ENCODE data around the gene CXCL6.

The CXCL6 gene

DNA sequence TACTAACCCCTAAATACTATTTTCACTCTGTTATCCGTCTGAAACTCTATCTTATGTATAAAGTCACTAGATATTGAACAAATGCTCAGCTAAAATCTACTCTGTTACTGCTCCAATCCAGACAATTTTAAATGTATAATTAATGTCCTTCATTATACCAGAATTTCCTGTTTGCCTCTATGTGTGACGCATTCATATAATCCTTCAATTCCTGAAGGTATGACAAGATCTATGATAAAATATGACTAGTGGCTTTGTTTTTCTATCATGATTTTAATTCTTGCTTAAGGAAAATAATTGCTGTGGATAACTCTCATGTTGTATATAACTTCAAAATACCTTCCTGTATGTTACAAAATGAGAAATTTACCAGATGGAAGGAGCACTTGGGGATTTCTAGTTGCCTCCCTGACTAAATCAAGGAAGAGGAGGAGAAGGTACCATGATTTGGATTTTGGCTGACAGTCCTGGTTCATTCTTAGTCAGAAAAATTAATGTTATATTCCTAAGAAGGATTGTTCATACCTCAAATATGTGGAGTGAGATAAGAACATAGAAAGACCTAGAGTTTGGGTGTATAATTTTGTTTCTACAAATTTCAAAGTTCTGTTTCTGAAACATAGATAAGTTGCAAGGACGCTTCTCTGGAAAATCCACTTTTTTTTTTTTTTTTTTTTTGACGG, 4.9 kb downstream of the CXCL6 start:
- DNase-seq (ENCODE audit: low read depth in 1 of 2, low spot score in 1 of 2): no peak

DNA sequence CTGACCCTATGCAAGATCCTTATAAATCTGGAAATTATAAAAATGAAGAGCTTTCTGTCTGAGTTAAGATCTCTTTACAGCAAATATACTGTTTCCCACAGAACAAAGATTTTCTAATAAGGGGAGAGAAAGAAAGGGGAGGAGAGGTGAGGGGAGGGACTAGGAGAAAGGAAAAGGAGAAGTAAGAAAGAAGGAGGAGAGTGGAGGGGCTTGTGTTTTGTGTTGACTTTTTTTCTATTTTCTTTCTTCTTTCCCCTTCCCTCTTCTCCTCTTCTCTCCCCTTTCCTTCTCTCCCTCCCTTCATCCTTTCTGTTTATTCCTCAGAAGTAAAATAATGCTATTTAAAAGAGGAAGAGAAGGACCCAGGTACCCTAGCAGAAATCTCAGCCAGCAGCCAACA, 6.2 kb downstream of the CXCL6 start:
- DNase-seq (ENCODE audit: low read depth in 1 of 2, low spot score in 1 of 2): no peak

DNA sequence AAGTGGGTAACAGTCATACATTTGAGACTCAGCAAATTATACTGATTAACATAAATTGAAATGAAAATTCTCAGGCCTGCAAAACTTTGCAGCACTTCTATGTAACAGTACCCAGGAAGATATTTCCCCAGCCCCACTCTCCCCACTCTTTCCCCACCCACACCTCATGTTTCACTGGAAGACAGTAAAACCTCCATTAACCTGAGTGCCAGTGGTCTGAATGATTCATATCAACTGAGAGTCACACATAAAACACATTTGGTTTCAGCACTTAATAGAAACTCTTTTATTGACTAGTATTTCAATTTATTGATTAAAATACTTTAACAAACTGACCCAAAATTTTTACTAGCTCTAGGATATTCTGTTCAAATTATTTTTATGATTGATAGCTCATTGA, 6.9 kb downstream of the CXCL6 start:
- no peak for DNase-seq (ENCODE audit: low read depth in 1 of 2, low spot score in 1 of 2)

- DNase-seq (ENCODE audit: low read depth in 1 of 2, low spot score in 1 of 2): no peak
Observed at GRCh38 chr4:73844345-73844744, 7.9 kb downstream of the CXCL6 start.

- DNase-seq (ENCODE audit: low read depth in 1 of 2, low spot score in 1 of 2): no peak
Observed at GRCh38 chr4:73844806-73845205, 8.3 kb downstream of the CXCL6 start.

DNA sequence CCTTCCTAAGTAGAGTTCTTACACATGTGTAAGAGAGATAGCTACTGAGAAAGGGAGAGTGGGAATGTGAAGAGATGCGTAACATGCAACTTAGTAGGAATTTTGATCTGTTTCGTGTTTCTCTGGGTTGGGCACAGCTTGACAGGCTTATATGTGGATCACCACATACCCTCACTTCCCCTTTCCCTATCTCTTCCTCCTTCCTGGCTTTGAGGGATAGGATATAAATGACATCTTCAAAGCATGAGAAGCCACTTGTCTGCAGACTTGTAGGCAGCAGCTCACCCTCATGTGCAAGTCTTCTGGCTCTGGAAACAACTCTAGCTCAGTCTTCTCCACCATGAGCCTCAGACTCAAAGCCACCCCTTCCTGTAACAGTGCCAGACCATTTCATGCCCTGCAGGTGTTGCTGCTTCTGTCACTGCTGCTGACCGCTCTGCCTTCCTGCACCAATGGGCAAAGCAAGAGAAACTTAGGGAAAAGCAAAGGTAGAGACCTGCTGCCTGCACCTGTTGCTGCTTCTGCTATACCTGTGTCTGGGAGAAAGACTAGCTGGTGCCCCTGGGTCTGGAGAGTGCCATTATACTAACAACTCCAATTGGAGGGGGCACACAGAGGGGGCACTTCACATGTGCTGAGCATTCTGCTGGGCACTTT, 11.2 kb downstream of the CXCL6 start:
- DNase-seq (ENCODE audit: low read depth in 1 of 2, low spot score in 1 of 2): no peak

DNA sequence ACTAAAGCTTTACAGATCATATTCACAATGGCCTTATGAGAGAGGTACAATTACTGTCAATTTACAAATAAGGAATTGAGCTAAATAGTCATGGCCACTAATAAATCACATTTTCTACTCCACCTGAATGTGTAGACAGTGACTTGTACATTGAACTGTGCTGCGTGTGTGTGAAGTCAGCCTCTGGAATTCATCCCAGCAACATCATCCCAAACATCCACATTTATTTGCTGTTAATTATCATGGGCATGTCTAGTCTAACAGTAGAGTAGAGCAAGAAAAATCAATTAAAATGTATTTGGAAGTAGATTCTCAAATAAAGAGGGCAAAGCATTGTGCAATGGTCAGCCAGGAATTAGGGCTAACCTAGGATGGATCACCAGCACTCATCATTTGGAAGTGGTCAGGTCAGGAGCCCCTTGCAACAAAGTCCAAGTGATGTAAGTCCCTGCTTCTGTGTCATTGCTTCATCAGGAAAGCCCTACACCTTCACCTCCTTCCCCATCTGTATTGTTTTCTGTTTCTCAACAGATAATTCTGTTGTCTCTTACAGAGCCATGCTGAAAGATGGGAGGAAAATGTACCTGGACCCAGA, 11.8 kb downstream of the CXCL6 start:
- no peak for DNase-seq (ENCODE audit: low read depth in 1 of 2, low spot score in 1 of 2)

- DNase-seq (ENCODE audit: low read depth in 1 of 2, low spot score in 1 of 2): no peak
Observed at GRCh38 chr4:73850261-73850970, 13.9 kb downstream of the CXCL6 start.

DNA sequence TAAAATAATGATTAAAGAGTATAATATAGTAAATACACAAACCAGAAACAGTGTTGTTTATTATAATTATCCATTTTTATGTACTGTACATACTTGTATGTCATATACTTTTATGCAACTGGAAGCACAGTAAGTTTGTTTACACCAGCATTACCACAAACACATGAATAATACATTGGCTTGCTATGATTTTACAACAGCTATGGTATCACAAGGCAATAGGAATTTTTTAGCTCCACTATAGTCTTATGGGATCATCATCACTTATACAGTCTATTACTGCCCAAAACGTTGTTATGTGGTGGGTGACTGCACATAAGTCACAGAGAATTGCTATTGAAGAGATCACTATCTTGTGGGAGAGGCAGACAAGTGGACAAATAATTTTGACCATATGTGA, 14.8 kb downstream of the CXCL6 start:
- no peak for DNase-seq (ENCODE audit: low read depth in 1 of 2, low spot score in 1 of 2)

DNA sequence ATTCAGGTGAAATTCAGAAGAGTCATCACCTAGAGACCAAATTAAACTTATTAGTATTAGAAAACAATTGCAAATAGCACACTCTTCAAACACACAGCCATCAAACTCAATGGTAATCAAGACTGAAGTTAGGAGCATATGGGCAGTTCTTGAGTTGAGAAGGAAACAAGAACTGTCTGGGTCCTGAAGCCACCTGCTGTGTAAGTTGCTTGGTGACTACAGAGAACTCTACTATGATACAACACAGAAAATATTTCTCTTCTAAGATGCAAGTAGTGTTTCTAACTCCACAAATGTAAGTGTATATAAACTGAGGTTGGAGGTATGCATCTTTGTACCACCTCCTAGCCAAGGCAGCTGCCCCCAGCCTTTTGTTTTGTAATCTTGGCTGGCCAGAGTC, 16.3 kb downstream of the CXCL6 start:
- DNase-seq (ENCODE audit: low read depth in 1 of 2, low spot score in 1 of 2): no peak

DNA sequence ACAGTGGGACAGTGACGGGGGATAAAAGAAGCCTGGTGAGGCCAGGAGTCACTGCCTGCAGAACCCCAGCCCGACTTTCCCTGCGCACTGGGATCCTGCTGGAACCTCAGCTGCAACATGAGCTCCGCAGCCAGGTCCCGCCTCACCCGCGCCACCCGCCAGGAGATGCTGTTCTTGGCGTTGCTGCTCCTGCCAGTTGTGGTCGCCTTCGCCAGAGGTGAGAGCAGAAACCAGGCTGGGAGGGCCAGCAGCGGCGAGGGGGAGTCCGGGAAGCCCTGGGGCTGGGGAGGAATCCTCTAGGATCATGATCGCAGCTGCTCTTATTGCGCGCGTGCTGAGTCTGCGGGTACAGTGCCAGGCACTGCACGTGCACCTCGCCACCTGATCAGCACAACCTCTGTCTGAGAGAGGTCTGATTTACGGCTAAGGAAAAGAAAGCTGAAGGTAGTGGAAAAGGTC, 16.8 kb downstream of the CXCL6 start, which contains the start of gene PF4V1:
Gene PF4V1, plus strand, starts transcription at position 51 of the 459 bp plus-strand sequence. Its CDS starts 67 bp downstream, at position 118.
- no peak for DNase-seq (ENCODE audit: low read depth in 1 of 2, low spot score in 1 of 2)

GRCh38 chr4:73853718-73854473, 17.4 kb downstream of the CXCL6 start:
- no peak for DNase-seq (ENCODE audit: low read depth in 1 of 2, low spot score in 1 of 2)

DNA sequence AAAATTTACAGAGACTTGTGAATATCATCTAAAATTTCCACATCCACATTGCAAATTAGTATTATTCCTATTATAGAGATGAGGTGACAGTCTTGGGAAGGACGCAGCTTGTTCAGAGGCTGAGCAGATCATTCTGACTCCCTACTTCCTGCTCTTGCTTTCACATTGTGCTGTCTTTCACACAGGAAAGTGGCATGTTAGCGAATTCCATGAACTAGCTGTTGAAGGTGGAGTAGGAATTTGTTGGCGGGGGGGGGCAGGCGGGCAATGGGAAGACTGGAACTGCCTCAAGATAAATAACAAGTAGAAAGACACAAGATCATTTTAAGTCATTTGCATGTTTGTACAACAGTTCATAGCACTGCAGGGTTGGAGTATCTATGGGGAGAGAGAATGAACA, 18.9 kb downstream of the CXCL6 start:
- DNase-seq (ENCODE audit: low read depth in 1 of 2, low spot score in 1 of 2): no peak

GRCh38 chr4:73856518-73856917, 20.0 kb downstream of the CXCL6 start:
- no peak for DNase-seq (ENCODE audit: low read depth in 1 of 2, low spot score in 1 of 2)

DNA sequence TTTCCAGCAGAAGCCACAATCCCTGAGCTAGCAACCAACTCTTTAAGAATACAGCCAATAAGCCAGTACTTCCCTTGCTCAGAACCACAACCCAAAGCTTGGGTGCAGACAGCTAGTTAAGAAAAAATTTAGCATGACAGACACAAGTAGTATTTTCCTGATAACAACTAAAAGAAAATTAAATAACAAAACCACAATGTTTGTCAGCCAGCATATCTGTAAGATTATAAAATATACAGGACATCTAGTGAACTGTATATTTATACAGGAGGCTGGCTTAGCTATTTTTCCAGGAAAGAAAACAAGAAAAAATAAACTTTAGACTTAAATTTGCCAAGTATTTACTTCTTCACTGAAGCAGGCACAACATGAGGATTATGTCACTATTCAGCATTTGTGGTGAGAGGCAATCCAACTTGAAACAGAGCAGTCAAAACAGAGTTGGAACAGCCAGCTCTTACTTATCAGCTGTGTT, 23.2 kb downstream of the CXCL6 start:
- no peak for DNase-seq (ENCODE audit: low read depth in 1 of 2, low spot score in 1 of 2)

GRCh38 chr4:73860181-73860580, 23.7 kb downstream of the CXCL6 start:
- DNase-seq (ENCODE audit: low read depth in 1 of 2, low spot score in 1 of 2): no peak

- no peak for DNase-seq (ENCODE audit: low read depth in 1 of 2, low spot score in 1 of 2)
Observed at GRCh38 chr4:73860917-73861316, 24.4 kb downstream of the CXCL6 start.

DNA sequence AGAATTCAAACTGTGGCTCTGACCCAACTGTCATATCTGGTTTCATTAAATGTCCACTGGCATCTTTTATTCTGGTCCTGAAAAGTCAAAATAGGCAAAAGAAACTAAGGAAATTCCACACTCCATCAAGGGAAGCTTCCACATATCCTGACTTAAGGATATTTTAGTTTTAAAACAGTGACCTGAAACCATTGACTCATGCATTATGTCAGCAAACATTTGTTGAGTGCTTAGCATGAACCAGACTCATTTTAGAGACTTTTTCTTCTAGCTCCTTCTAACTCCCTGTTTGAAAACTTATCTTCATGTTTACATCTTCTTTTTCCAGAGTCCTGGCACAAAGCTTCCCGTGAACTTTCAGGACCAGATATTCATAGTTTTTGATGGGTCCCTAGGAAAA, 25.8 kb downstream of the CXCL6 start:
- no peak for DNase-seq (ENCODE audit: low read depth in 1 of 2, low spot score in 1 of 2)

DNA sequence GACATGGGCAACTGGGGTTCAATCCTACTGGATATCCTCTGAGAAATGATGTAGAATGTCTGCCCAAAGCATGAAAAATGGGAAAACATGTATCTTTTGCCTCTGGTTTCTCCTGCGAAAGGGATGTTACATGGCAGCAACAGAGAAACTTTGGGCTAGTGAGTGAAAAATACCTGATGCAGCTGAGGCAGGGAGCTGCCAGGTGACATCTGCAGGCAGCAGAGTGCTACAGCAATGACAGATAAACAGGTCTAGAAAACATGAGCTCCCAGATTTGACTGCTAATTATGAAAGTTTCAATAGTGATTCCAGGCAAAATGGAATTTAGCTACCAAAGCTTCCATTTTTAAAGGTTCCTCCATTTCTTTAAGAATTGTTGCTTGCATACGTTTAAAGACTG, 27.9 kb downstream of the CXCL6 start:
- DNase-seq (ENCODE audit: low read depth in 1 of 2, low spot score in 1 of 2): no peak

DNA sequence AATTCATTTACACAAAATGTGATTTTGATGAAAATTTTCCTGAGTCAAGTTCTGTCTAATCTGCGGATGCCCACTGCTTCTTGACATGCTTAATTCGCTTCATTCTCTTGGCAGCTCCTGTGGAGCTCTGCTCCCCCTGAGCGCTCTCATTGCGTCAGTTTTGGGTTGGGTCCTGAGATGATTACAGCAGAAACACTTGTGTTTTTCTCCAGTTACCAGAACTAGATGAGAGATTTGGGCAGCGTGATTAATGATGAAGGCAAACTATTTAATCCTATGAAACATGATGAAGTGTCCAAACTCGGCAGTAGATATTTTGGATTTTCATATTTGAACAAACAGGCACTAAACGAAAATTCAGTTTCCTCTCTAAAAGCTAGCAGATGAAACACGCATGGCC, 28.5 kb downstream of the CXCL6 start:
- DNase-seq (ENCODE audit: low read depth in 1 of 2, low spot score in 1 of 2): no peak
